HepG2 (cell line): ENCODE results near the gene ARHGEF40. TPM values are rescaled to one million over a fixed set of nuclear protein-coding genes. Genes with fewer than 3 reads are reported as not detected.

Experiments
- ARHGAP35 ChIP-seq: sonication (generic); formaldehyde crosslinking; IDR thresholded peaks from 2 replicates; pipeline ENCODE4 v1.9.0; 2022; ENCODE audit warnings: mild to moderate bottlenecking, inconsistent platforms, moderate library complexity, missing genetic modification reagents, borderline replicate concordance
- ARNT ChIP-seq: fragments of 450-650 bp; IDR thresholded peaks from 2 replicates; pipeline ENCODE4 v1.6.1; 2017
- BRF2 ChIP-seq: sonication (generic); formaldehyde crosslinking; IDR thresholded peaks from 2 replicates; pipeline ENCODE4 v1.8.1; 2022; ENCODE audit warnings: mild to moderate bottlenecking, missing genetic modification reagents
- E2F5 ChIP-seq: sonication (generic); formaldehyde crosslinking; conservative IDR thresholded peaks from 2 replicates; pipeline ENCODE4 v1.4.0; 2020; ENCODE audit warnings: missing genetic modification reagents
- FOXC1 ChIP-seq: sonication (generic); formaldehyde crosslinking; IDR thresholded peaks from 2 replicates; pipeline ENCODE4 v1.8.0; 2022; ENCODE audit warnings: mild to moderate bottlenecking, missing genetic modification reagents, borderline replicate concordance
- FUBP1 ChIP-seq: sonication (generic); formaldehyde crosslinking; IDR thresholded peaks from 2 replicates; pipeline ENCODE4 v1.5.1; 2020; ENCODE audit warnings: missing genetic modification reagents, mild to moderate bottlenecking, borderline replicate concordance
- HOXD1 ChIP-seq: sonication (generic); formaldehyde crosslinking; IDR thresholded peaks from 2 replicates; pipeline ENCODE4 v1.5.0; 2020; ENCODE audit warnings: missing genetic modification reagents
- ISX ChIP-seq: sonication (generic); formaldehyde crosslinking; conservative IDR thresholded peaks from 2 replicates; pipeline ENCODE4 v1.5.0; 2020; ENCODE audit warnings: missing genetic modification reagents
- KDM5A ChIP-seq: fragments of 200-600 bp; sonication (generic); IDR thresholded peaks from 2 replicates; pipeline ENCODE4 v1.7.0; 2018; ENCODE audit warnings: antibody characterized with exemption, mild to moderate bottlenecking, low read length, borderline replicate concordance
- LCORL ChIP-seq, 2 experiments: fragments of 450-650 bp in 1 of 2; sonication (generic) in 1 of 2; formaldehyde crosslinking in 1 of 2; IDR thresholded peaks; 2 replicates each; pipeline versions ENCODE4 v1.5.0 to v1.6.1; 2017 to 2020; ENCODE audit warnings: antibody characterized with exemption in 1 of 2, missing genetic modification reagents in 1 of 2
- MAF1 ChIP-seq: sonication (generic); formaldehyde crosslinking; IDR thresholded peaks from 2 replicates; pipeline ENCODE4 v1.5.0; 2020; ENCODE audit warnings: missing genetic modification reagents, borderline replicate concordance
- NCOR1 ChIP-seq: fragments of 200-600 bp; sonication (generic); IDR thresholded peaks from 2 replicates; pipeline ENCODE4 v1.7.0; 2017; ENCODE audit warnings: antibody characterized with exemption, low read length, borderline replicate concordance
- NPAS2 ChIP-seq: sonication (generic); formaldehyde crosslinking; IDR thresholded peaks from 2 replicates; pipeline ENCODE4 v1.8.0; 2022; ENCODE audit warnings: mild to moderate bottlenecking, missing genetic modification reagents, borderline replicate concordance
- PBX2 ChIP-seq: IDR thresholded peaks from 2 replicates; pipeline ENCODE4 v1.6.1; 2016; ENCODE audit warnings: control low read depth
- SRY ChIP-seq: sonication (generic); formaldehyde crosslinking; IDR thresholded peaks from 2 replicates; pipeline ENCODE4 v1.8.0; 2022; ENCODE audit warnings: mild to moderate bottlenecking, missing genetic modification reagents
- TCF7L2 ChIP-seq: IDR thresholded peaks from 2 replicates; pipeline ENCODE4 v1.6.1; 2011; ENCODE audit warnings: mild to moderate bottlenecking, low read depth, low read length, moderate library complexity
- THRA ChIP-seq: sonication (generic); formaldehyde crosslinking; IDR thresholded peaks from 2 replicates; pipeline ENCODE4 v1.4.0; 2020; ENCODE audit warnings: missing genetic modification reagents, borderline replicate concordance
- ZBTB7B ChIP-seq: sonication (generic); formaldehyde crosslinking; IDR thresholded peaks from 2 replicates; pipeline ENCODE4 v1.4.0; 2020; ENCODE audit warnings: missing genetic modification reagents
- ZFP90 ChIP-seq: sonication (generic); formaldehyde crosslinking; IDR thresholded peaks from 2 replicates; pipeline ENCODE4 v1.8.0; 2022; ENCODE audit warnings: missing genetic modification reagents, mild to moderate bottlenecking, inconsistent platforms, borderline replicate concordance
- ZNF143 ChIP-seq: sonication (generic); formaldehyde crosslinking; IDR thresholded peaks from 2 replicates; pipeline ENCODE4 v1.4.0; 2020; ENCODE audit warnings: missing genetic modification reagents
- ZNF501 ChIP-seq: sonication (generic); formaldehyde crosslinking; IDR thresholded peaks from 2 replicates; pipeline ENCODE4 v1.5.1; 2020; ENCODE audit warnings: mild to moderate bottlenecking, moderate library complexity, missing genetic modification reagents
- ZNF558 ChIP-seq: sonication (generic); formaldehyde crosslinking; IDR thresholded peaks from 2 replicates; pipeline ENCODE4 v1.9.0; 2022; ENCODE audit warnings: mild to moderate bottlenecking, missing genetic modification reagents, borderline replicate concordance
- polyA plus RNA-seq, 8 experiments: library from polyadenylated mRNA; depleted of rRNA in 3 of 8; stranded (reverse) in 7 of 8; unstranded in 1 of 8; fragments of >200 nt; fragmentation: Illumina TruSeq in 4 of 8; extraction: Trizol in 4 of 8; gene quantifications; 2 replicates each; pipeline versions ENCODE4 v1.2.1 to v1.2.3, GENCODE V29; 2011 to 2016; ENCODE audit warnings: low read depth in 4 of 8, missing spikeins in 1 of 8, mixed read lengths in 1 of 8; ENCODE audit not compliant: insufficient read depth in 1 of 8
- total RNA-seq, 5 experiments: library from RNA; depleted of rRNA; stranded (reverse); fragments of >200 nt; fragmentation: Illumina TruSeq; extraction: Trizol; gene quantifications; 2 replicates each; pipeline ENCODE4 v1.2.3, GENCODE V29; 2016; ENCODE audit warnings: low read depth in 1 of 5

Gene ARHGEF40
- total and polyA plus RNA-seq, 2 of the 13 experiments (the other 11 are each of a cell fraction or from before 2014, with no cell fraction given) = 28.1 to 78.1 TPM

- TF ChIP-seq THRA (CRISPR knock-in tag) (peak; percentile 97), E2F5 (no peak), HOXD1 (CRISPR knock-in tag) (peak; percentile 92), BRF2 (no peak), PBX2 (CRISPR knock-in tag) (peak; percentile 73), ARNT (no peak), SRY (CRISPR knock-in tag) (no peak), KDM5A (no peak), ZFP90 (CRISPR knock-in tag) (peak; percentile 66; the same call in 1 of the 2 replicates), NPAS2 (CRISPR knock-in tag) (no peak), FOXC1 (CRISPR knock-in tag) (peak; percentile 64; the same call in 1 of the 2 replicates), ZBTB7B (CRISPR knock-in tag) (no peak), ZNF558 (CRISPR knock-in tag) (no peak; the same call in 1 of the 2 replicates), ZNF143 (CRISPR knock-in tag) (peak; percentile 61; the same call in 1 of the 2 replicates), ARHGAP35 (CRISPR knock-in tag) (no peak), ISX (CRISPR knock-in tag) (no peak), NCOR1 (peak; percentile 96), TCF7L2 (peak; percentile 89), MAF1 (CRISPR knock-in tag) (no peak), ZNF501 (CRISPR knock-in tag) (no peak), FUBP1 (CRISPR knock-in tag) (0 out of 2 replicates have a peak, but pooled peaks have one; percentile 19), LCORL (IDR thresholded peaks at IDR 0.05) (peak; percentile 81), LCORL (CRISPR knock-in tag; IDR thresholded peaks at IDR 0.05) (peak; percentile 96)
Observed at GRCh38 chr14:21054123-21054767, 15.9 kb upstream of the ARHGEF40 start (continued).
